K562 (cell line): Measurements from ENCODE around the gene CHRNA9. TPM values are rescaled to one million over a fixed set of nuclear protein-coding genes. Genes with fewer than 3 reads are reported as not detected.

ENCODE experiments used
- BHLHE40 ChIP-seq: IDR thresholded peaks from 2 replicates; pipeline ENCODE4 v1.6.1; 2011; ENCODE audit warnings: low read length, improper control_type of control experiment
- BRF1 ChIP-seq: IDR thresholded peaks from 3 replicates; pipeline ENCODE4 v1.6.1; 2011; ENCODE audit warnings: borderline replicate concordance, mild to moderate bottlenecking; ENCODE audit not compliant: insufficient read length; ENCODE audit errors: extremely low read depth
- CCAR2 ChIP-seq: fragments of 200-400 bp; formaldehyde crosslinking; IDR thresholded peaks from 2 replicates; pipeline ENCODE4 v1.6.1; 2017; ENCODE audit warnings: mild to moderate bottlenecking, low read depth, low read length
- DLX4 ChIP-seq: fragments of 250-450 bp; sonication (Bioruptor Pico); IDR thresholded peaks from 2 replicates; pipeline ENCODE4 v1.6.1; 2021; ENCODE audit warnings: mild to moderate bottlenecking
- MECOM ChIP-seq: fragments of 250-450 bp; sonication (Bioruptor Pico); IDR thresholded peaks from 2 replicates; pipeline ENCODE4 v1.8.0; 2022; ENCODE audit warnings: inconsistent platforms
- PRDM10 ChIP-seq: fragments of 450-650 bp; IDR thresholded peaks from 2 replicates; pipeline ENCODE4 v1.6.1; 2018; ENCODE audit not compliant: partially characterized antibody
- REST ChIP-seq, 2 experiments: fragments of 450-650 bp; formaldehyde crosslinking in 1 of 2; IDR thresholded peaks; 2 replicates each; pipeline versions ENCODE4 v1.4.0 to v1.6.1; 2014 to 2020; ENCODE audit warnings: mild to moderate bottlenecking in 2 of 2, borderline replicate concordance in 1 of 2, low read depth in 1 of 2
- SMARCA5 ChIP-seq: fragments of 450-650 bp; IDR thresholded peaks from 2 replicates; pipeline ENCODE4 v1.6.1; 2016
- TBL1XR1 ChIP-seq, 2 experiments: IDR thresholded peaks; 2 replicates each; pipeline ENCODE4 v1.6.1; 2012; ENCODE audit warnings: improper control_type of control experiment in 2 of 2, low read length in 2 of 2, mild to moderate bottlenecking in 1 of 2
- TEAD1 ChIP-seq, 2 experiments: fragments of 450-650 bp in 1 of 2; sonication (generic) in 1 of 2; formaldehyde crosslinking; IDR thresholded peaks; 2 replicates each; pipeline versions ENCODE4 v1.4.0 to v1.8.0; 2020 to 2022; ENCODE audit warnings: mild to moderate bottlenecking in 2 of 2, missing genetic modification reagents in 1 of 2
- TRIM24 ChIP-seq, 2 experiments: fragments of 450-650 bp; IDR thresholded peaks; 2 replicates each; pipeline ENCODE4 v1.6.1; 2016
- ZKSCAN8 ChIP-seq: fragments of 200-800 bp; sonication (Bioruptor generic); IDR thresholded peaks from 2 replicates; pipeline ENCODE4 v1.6.1; 2016; ENCODE audit warnings: missing genetic modification characterization, missing compliant biosample characterization
- ZNF175 ChIP-seq: fragments of 200-800 bp; sonication (Bioruptor generic); IDR thresholded peaks from 2 replicates; pipeline ENCODE4 v1.6.1; 2016; ENCODE audit warnings: low read depth, mild to moderate bottlenecking, missing genetic modification characterization, missing compliant biosample characterization
- ZNF253 ChIP-seq: fragments of 250-450 bp; sonication (Bioruptor Pico); conservative IDR thresholded peaks from 2 replicates; pipeline ENCODE4 v1.6.1; 2021; ENCODE audit warnings: mild to moderate bottlenecking
- ZNF586 ChIP-seq: fragments of 450-650 bp; formaldehyde crosslinking; conservative IDR thresholded peaks from 2 replicates; pipeline ENCODE4 v1.4.0; 2020; ENCODE audit warnings: mild to moderate bottlenecking, moderate library complexity
- polyA plus RNA-seq, 8 experiments: library from polyadenylated mRNA; depleted of rRNA in 4 of 8; stranded (reverse) in 5 of 8; unstranded in 3 of 8; fragments of >200 nt; fragmentation: Nextera tagmentation in 2 of 8; fragmentation: Illumina TruSeq in 1 of 8; extraction: Ambion mirVana in 2 of 8; extraction: Trizol in 1 of 8; gene quantifications; 2 replicates each; pipeline versions ENCODE4 v1.2.1 to v1.2.3, GENCODE V29; 2011 to 2014; ENCODE audit warnings: inconsistent platforms in 1 of 8, missing spikeins in 1 of 8
- total RNA-seq, 7 experiments: library from RNA; depleted of rRNA in 6 of 7; stranded (reverse); fragments of >200 nt in 6 of 7; fragmentation: Illumina TruSeq in 2 of 7; extraction: Trizol in 2 of 7; gene quantifications; 2 replicates each; pipeline versions ENCODE4 v1.2.1 to v1.2.3, GENCODE V29; 2011 to 2021; ENCODE audit warnings: low replicate concordance in 1 of 7

CHRNA9 gene
- total and polyA plus RNA-seq, 9 of the 15 experiments (the other 6 are each of a cell fraction or from before 2014, with no cell fraction given): not detected

GRCh38 chr4:40307627-40308497, 27.3 kb upstream of the CHRNA9 start (continued):
- no peak for TF ChIP-seq PRDM10
- peak; percentile 74 for TF ChIP-seq BHLHE40
- TF ChIP-seq MECOM (CRISPR knock-in tag): peak; percentile 85
- no peak for TF ChIP-seq DLX4 (CRISPR knock-in tag)
- TF ChIP-seq REST (IDR thresholded peaks at IDR 0.05; ENCODE audit: borderline replicate concordance): peak; percentile 52; the same call in 1 of the 2 replicates
- no peak for TF ChIP-seq REST (CRISPR knock-in tag; IDR thresholded peaks at IDR 0.05; ENCODE audit: low read depth)
- TF ChIP-seq ZNF253 (CRISPR knock-in tag): no peak
- TF ChIP-seq TRIM24 (IDR thresholded peaks at IDR 0.05): peak; percentile 70 to 72; a peak in 3 of 4 replicates
- TF ChIP-seq ZKSCAN8 (CRISPR knock-in tag): 0 out of 2 replicates have a peak, but pooled peaks have one; percentile 49
- TF ChIP-seq TBL1XR1 (IDR thresholded peaks at IDR 0.05; ENCODE audit: low read length in 2 of 2): peak in 1 of 2 experiments; percentile 52; a peak in 1 of 4 replicates
- no peak for TF ChIP-seq ZNF586 (CRISPR knock-in tag)
- 0 out of 4 replicates have a peak, but pooled peaks have one; percentile 29 to 35 for TF ChIP-seq TEAD1 (CRISPR knock-in tag; IDR thresholded peaks at IDR 0.05)
- TF ChIP-seq CCAR2: no peak
- TF ChIP-seq SMARCA5: 0 out of 2 replicates have a peak, but pooled peaks have one; percentile 16
- TF ChIP-seq BRF1: no peak
- TF ChIP-seq ZNF175 (CRISPR knock-in tag): no peak
